OCI-LY7 (cell line): ENCODE measurements around the gene POLE4.

Experiments
- EZH2phosphoT487 ChIP-seq: fragments of 200-600 bp; sonication (generic); IDR thresholded peaks from 2 replicates; pipeline ENCODE4 v1.6.1; 2018; ENCODE audit warnings: low read depth, borderline replicate concordance, mild to moderate bottlenecking, mixed run types, antibody characterized with exemption, low read length, moderate library complexity, mixed read lengths
- TF ChIP-seq, protein P1 (sequence below): fragments of 200-600 bp; sonication (generic); conservative IDR thresholded peaks from 2 replicates; pipeline ENCODE4 v1.5.1; 2014; ENCODE audit warnings: mild to moderate bottlenecking, antibody characterized with exemption, low read length, moderate library complexity, mixed read lengths

DNA sequence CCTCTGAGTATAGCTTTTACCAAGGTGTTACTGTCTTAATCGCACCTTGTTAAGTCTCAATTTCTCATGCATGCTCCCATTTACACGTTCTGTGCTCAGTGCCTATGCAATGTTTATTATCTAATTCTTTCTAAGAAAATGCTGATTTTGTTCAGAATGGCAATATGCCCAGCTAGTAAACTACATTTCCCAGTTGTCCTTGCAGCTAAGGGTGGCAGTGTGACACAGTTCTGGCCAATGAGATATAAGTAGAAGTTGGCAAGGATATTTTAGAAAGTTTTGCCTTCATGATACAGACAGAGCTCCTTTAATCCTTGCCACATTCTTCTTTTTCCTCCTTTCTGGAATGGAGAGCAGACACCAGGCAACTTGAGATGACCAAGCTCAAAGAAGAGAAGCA lies 45.3 kb downstream of the POLE4 start:
- TF ChIP-seq, protein P1, sequence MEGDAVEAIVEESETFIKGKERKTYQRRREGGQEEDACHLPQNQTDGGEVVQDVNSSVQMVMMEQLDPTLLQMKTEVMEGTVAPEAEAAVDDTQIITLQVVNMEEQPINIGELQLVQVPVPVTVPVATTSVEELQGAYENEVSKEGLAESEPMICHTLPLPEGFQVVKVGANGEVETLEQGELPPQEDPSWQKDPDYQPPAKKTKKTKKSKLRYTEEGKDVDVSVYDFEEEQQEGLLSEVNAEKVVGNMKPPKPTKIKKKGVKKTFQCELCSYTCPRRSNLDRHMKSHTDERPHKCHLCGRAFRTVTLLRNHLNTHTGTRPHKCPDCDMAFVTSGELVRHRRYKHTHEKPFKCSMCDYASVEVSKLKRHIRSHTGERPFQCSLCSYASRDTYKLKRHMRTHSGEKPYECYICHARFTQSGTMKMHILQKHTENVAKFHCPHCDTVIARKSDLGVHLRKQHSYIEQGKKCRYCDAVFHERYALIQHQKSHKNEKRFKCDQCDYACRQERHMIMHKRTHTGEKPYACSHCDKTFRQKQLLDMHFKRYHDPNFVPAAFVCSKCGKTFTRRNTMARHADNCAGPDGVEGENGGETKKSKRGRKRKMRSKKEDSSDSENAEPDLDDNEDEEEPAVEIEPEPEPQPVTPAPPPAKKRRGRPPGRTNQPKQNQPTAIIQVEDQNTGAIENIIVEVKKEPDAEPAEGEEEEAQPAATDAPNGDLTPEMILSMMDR: no peak
- no peak for TF ChIP-seq EZH2phosphoT487
